ENCODE results near the gene ALKAL2. TPM values are rescaled to one million over a fixed set of nuclear protein-coding genes. Genes with fewer than 3 reads are reported as not detected.
"Not testable (repeated sequence)": the region's sequence is repeated elsewhere in the genome, so short reads cannot be mapped to it uniquely, and the experiment has no call there.

Gene ALKAL2
- total RNA-seq, 1 donor, result not detected

- H3K79me2 ChIP-seq (ENCODE audit: insufficient read depth, low read length), result no peaks in the 10 kb centered on the region
- no peak overlapping the region for H3K27ac ChIP-seq (ENCODE audit: low read depth, low read length)
- H3K4me1 ChIP-seq (ENCODE audit: insufficient read depth, low read length), result peaks cover 3% of the 10 kb centered on the region
- H4K20me1 ChIP-seq (ENCODE audit: insufficient read depth, low read length), result no peaks in the 10 kb centered on the region
- no peak overlapping the region for H3K4me2 ChIP-seq (ENCODE audit: insufficient read depth, low read length)
- H2AFZ ChIP-seq (ENCODE audit: low read length), result no peak overlapping the region
- no peak overlapping the region for H3K4me3 ChIP-seq (ENCODE audit: insufficient read depth, low read length)
- no peak for TF ChIP-seq CTCF (IDR thresholded peaks at IDR 0.05; ENCODE audit: extremely low read depth, low read depth, low read length)
- no peak for DNase-seq (ENCODE audit: insufficient read length, low spot score, missing footprints)
- H3K9me3 ChIP-seq (ENCODE audit: low read depth, low read length), result no peaks in the 10 kb centered on the region
- no peaks in the 10 kb centered on the region for H3K36me3 ChIP-seq (ENCODE audit: insufficient read depth, low read length)
- H3K27me3 ChIP-seq (ENCODE audit: insufficient read depth, low read length), result no peaks in the 10 kb centered on the region
These were observed 31.2 kb upstream of the ALKAL2 start for GRCh38 chr2:319059-319600.

GRCh38 chr2:317501-318424 is 29.9 kb upstream of the ALKAL2 start:
- H3K4me3 ChIP-seq (ENCODE audit: insufficient read depth, low read length), result no peak overlapping the region
- H2AFZ ChIP-seq (ENCODE audit: low read length), result no peak overlapping the region
- H3K9me3 ChIP-seq (ENCODE audit: low read depth, low read length), result no peaks in the 10 kb centered on the region
- H3K36me3 ChIP-seq (ENCODE audit: insufficient read depth, low read length), result no peaks in the 10 kb centered on the region
- DNase-seq (ENCODE audit: insufficient read length, low spot score, missing footprints), result peak; percentile 83
- no peaks in the 10 kb centered on the region for H4K20me1 ChIP-seq (ENCODE audit: insufficient read depth, low read length)
- no peaks in the 10 kb centered on the region for H3K27me3 ChIP-seq (ENCODE audit: insufficient read depth, low read length)
- H3K4me2 ChIP-seq (ENCODE audit: insufficient read depth, low read length), result peak overlapping the region; percentile 30
- no peak for TF ChIP-seq CTCF (IDR thresholded peaks at IDR 0.05; ENCODE audit: extremely low read depth, low read depth, low read length)
- H3K27ac ChIP-seq (ENCODE audit: low read depth, low read length), result peak overlapping the region; percentile 11
- H3K79me2 ChIP-seq (ENCODE audit: insufficient read depth, low read length), result no peaks in the 10 kb centered on the region
- peaks cover 3% of the 10 kb centered on the region for H3K4me1 ChIP-seq (ENCODE audit: insufficient read depth, low read length)

GRCh38 chr2:316381-316780 is 28.5 kb upstream of the ALKAL2 start:
- Histone ChIP-seq H3K36me3 (ENCODE audit: insufficient read depth, low read length) (no peaks in the 10 kb centered on the region), H3K4me1 (ENCODE audit: insufficient read depth, low read length) (peaks cover 3% of the 10 kb centered on the region), H3K27ac (ENCODE audit: low read depth, low read length) (no peak overlapping the region), H2AFZ (ENCODE audit: low read length) (no peak overlapping the region), H3K27me3 (ENCODE audit: insufficient read depth, low read length) (no peaks in the 10 kb centered on the region), H3K4me2 (ENCODE audit: insufficient read depth, low read length) (no peak overlapping the region), H3K9me3 (ENCODE audit: low read depth, low read length) (no peaks in the 10 kb centered on the region), H4K20me1 (ENCODE audit: insufficient read depth, low read length) (no peaks in the 10 kb centered on the region), H3K4me3 (ENCODE audit: insufficient read depth, low read length) (no peak overlapping the region), H3K79me2 (ENCODE audit: insufficient read depth, low read length) (no peaks in the 10 kb centered on the region)
- DNase-seq (ENCODE audit: insufficient read length, low spot score, missing footprints), result no peak
- no peak for TF ChIP-seq CTCF (IDR thresholded peaks at IDR 0.05; ENCODE audit: extremely low read depth, low read depth, low read length)

GRCh38 chr2:315925-316324 is 28.0 kb upstream of the ALKAL2 start:
- not testable (repeated sequence) for H4K20me1 ChIP-seq (ENCODE audit: insufficient read depth, low read length); H3K27ac ChIP-seq (ENCODE audit: low read depth, low read length); H3K4me3 ChIP-seq (ENCODE audit: insufficient read depth, low read length); H2AFZ ChIP-seq (ENCODE audit: low read length); H3K36me3 ChIP-seq (ENCODE audit: insufficient read depth, low read length); H3K4me1 ChIP-seq (ENCODE audit: insufficient read depth, low read length); H3K27me3 ChIP-seq (ENCODE audit: insufficient read depth, low read length); H3K4me2 ChIP-seq (ENCODE audit: insufficient read depth, low read length); H3K79me2 ChIP-seq (ENCODE audit: insufficient read depth, low read length); DNase-seq (ENCODE audit: insufficient read length, low spot score, missing footprints); H3K9me3 ChIP-seq (ENCODE audit: low read depth, low read length)

All from osteoblast (primary cell).